ENCODE data around the gene GABRR1.
"Not testable (repeated sequence)": the region's sequence is repeated elsewhere in the genome, so short reads cannot be mapped to it uniquely, and the experiment has no call there.

DNA sequence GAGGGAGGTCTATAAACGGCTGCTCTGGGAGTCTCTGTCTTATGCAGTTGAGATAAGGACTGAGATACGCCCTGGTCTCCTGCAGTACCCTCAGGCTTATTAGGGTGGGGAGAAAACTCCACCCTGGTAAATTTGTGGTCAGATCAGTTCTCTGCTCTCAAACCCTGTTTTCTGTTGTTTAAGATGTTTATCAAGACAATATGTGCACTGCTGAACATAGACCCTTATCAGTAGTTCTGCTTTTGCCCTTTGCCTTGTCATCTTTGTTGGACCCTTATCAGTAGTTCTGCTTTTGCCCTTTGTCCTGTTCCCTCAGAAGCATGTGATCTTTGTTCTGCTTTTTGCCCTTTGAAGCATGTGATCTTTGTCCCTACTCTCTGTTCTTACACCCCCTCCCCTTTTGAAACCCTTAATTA is 88.9 kb downstream of the GABRR1 start:
- TF ChIP-seq, protein P1, sequence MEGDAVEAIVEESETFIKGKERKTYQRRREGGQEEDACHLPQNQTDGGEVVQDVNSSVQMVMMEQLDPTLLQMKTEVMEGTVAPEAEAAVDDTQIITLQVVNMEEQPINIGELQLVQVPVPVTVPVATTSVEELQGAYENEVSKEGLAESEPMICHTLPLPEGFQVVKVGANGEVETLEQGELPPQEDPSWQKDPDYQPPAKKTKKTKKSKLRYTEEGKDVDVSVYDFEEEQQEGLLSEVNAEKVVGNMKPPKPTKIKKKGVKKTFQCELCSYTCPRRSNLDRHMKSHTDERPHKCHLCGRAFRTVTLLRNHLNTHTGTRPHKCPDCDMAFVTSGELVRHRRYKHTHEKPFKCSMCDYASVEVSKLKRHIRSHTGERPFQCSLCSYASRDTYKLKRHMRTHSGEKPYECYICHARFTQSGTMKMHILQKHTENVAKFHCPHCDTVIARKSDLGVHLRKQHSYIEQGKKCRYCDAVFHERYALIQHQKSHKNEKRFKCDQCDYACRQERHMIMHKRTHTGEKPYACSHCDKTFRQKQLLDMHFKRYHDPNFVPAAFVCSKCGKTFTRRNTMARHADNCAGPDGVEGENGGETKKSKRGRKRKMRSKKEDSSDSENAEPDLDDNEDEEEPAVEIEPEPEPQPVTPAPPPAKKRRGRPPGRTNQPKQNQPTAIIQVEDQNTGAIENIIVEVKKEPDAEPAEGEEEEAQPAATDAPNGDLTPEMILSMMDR (IDR thresholded peaks at IDR 0.05) = not testable (repeated sequence)
- not testable (repeated sequence) for TF ChIP-seq POLR2A, POLR2AphosphoS5 (IDR thresholded peaks at IDR 0.05)

Measured in breast epithelium (tissue), 3 donors.